Activated CD8-positive, alpha-beta memory T cell treated with anti-CD3 and anti-CD28 coated beads for 1 hour (primary cell): ENCODE measurements around the gene BDKRB1.

Source experiments
- DNase-seq, 2 donors: peaks; one replicate each; pipeline ENCODE4 v3.0.0-alpha.2; 2020; ENCODE audit warnings: low read depth in 1 of 2; ENCODE audit errors: extremely low read depth in 1 of 2

The BDKRB1 gene

GRCh38 chr14:96255501-96256366, at the start of gene BDKRB1:
Gene BDKRB1, plus strand, starts transcription at chr14:96256210. Its CDS starts 7,473 bp downstream, at chr14:96263683.
- DNase-seq: no peak

- no peak for DNase-seq
Observed at GRCh38 chr14:96206461-96206860, 49.5 kb upstream of the BDKRB1 start.

GRCh38 chr14:96207686-96208085, 48.3 kb upstream of the BDKRB1 start:
- no peak for DNase-seq

- no peak for DNase-seq
Observed at GRCh38 chr14:96208739-96209138, 47.3 kb upstream of the BDKRB1 start.

- no peak for DNase-seq
Observed at GRCh38 chr14:96212140-96212539, 43.9 kb upstream of the BDKRB1 start.

GRCh38 chr14:96212896-96213295, 43.1 kb upstream of the BDKRB1 start:
- no peak for DNase-seq

- no peak for DNase-seq
Observed at GRCh38 chr14:96213871-96214465, 42.0 kb upstream of the BDKRB1 start.

- no peak for DNase-seq
Observed at GRCh38 chr14:96214793-96215192, 41.2 kb upstream of the BDKRB1 start.

GRCh38 chr14:96215452-96216244, 40.4 kb upstream of the BDKRB1 start:
- DNase-seq: no peak

GRCh38 chr14:96216627-96217026, 39.4 kb upstream of the BDKRB1 start:
- DNase-seq: no peak

- no peak for DNase-seq
Observed at GRCh38 chr14:96217376-96217913, 38.6 kb upstream of the BDKRB1 start.

- no peak for DNase-seq
Observed at GRCh38 chr14:96221109-96221650, 34.8 kb upstream of the BDKRB1 start.

GRCh38 chr14:96221841-96222240, 34.2 kb upstream of the BDKRB1 start:
- DNase-seq: no peak

GRCh38 chr14:96224480-96225096, 31.4 kb upstream of the BDKRB1 start:
- no peak for DNase-seq

GRCh38 chr14:96225213-96225612, 30.8 kb upstream of the BDKRB1 start:
- no peak for DNase-seq

GRCh38 chr14:96225745-96226151, 30.3 kb upstream of the BDKRB1 start:
- no peak for DNase-seq

- no peak for DNase-seq
Observed at GRCh38 chr14:96227428-96227827, 28.6 kb upstream of the BDKRB1 start.

GRCh38 chr14:96229315-96229714, 26.7 kb upstream of the BDKRB1 start:
- DNase-seq: no peak

- DNase-seq: no peak
Observed at GRCh38 chr14:96231056-96231455, 25.0 kb upstream of the BDKRB1 start.

GRCh38 chr14:96231526-96232130, 24.4 kb upstream of the BDKRB1 start:
- DNase-seq: no peak
